ENCODE results near the gene UTP25. TPM values are rescaled to one million over a fixed set of nuclear protein-coding genes. Genes with fewer than 3 reads are reported as not detected.

The UTP25 gene
- total and polyA plus RNA-seq, 2 of the 4 experiments (the other 2 are of a cell fraction), result 7.1 to 17.4 TPM

GRCh38 chr1:209839875-209840546 is 12.2 kb downstream of the UTP25 start (continued):
- TF ChIP-seq, protein P1, sequence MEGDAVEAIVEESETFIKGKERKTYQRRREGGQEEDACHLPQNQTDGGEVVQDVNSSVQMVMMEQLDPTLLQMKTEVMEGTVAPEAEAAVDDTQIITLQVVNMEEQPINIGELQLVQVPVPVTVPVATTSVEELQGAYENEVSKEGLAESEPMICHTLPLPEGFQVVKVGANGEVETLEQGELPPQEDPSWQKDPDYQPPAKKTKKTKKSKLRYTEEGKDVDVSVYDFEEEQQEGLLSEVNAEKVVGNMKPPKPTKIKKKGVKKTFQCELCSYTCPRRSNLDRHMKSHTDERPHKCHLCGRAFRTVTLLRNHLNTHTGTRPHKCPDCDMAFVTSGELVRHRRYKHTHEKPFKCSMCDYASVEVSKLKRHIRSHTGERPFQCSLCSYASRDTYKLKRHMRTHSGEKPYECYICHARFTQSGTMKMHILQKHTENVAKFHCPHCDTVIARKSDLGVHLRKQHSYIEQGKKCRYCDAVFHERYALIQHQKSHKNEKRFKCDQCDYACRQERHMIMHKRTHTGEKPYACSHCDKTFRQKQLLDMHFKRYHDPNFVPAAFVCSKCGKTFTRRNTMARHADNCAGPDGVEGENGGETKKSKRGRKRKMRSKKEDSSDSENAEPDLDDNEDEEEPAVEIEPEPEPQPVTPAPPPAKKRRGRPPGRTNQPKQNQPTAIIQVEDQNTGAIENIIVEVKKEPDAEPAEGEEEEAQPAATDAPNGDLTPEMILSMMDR (conservative IDR thresholded peaks at IDR 0.05; ENCODE audit: low read depth, low read length), result no peak

DNA sequence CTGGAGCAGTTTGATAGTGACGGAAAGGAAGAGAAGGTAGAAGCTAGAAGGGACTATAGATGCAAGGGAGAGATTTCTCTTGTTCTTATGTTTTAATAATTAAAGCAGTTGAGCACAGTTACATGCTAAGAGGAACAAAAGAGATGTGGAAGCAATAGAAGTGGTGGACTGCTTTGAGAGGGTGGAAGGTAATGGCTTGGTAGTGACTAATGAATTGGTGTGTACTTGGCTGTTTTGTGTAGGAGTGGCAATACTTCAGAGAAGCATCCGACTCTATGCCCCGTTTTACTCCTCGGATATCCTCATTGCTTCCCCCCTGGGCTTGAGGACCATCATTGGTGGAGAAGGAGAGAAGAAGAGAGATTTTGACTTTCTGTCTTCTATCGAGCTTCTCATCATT is 12.8 kb downstream of the UTP25 start:
- intact Hi-C loops (cut with micrococcal nuclease), result loop anchor here (1.0 kb wide), 1 partner anchor 12 kb away; no protein-coding TSS in a partner anchor
- CTCF ChIA-PET, result interaction anchor here (1.1 to 1.9 kb wide), 3 partner anchors 13 to 19 kb away, joined by 5 to 8 read pairs (median 6); partner anchors contain the start of gene UTP25
- TF ChIP-seq, protein P2, sequence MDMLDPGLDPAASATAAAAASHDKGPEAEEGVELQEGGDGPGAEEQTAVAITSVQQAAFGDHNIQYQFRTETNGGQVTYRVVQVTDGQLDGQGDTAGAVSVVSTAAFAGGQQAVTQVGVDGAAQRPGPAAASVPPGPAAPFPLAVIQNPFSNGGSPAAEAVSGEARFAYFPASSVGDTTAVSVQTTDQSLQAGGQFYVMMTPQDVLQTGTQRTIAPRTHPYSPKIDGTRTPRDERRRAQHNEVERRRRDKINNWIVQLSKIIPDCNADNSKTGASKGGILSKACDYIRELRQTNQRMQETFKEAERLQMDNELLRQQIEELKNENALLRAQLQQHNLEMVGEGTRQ (IDR thresholded peaks at IDR 0.05; ENCODE audit: low read depth, low read length), result no peak
- TF ChIP-seq FOS (IDR thresholded peaks at IDR 0.05; ENCODE audit: low read depth, low read length) (no peak), RFX5 (IDR thresholded peaks at IDR 0.05; ENCODE audit: low read depth, low read length) (no peak), SMC3 (IDR thresholded peaks at IDR 0.05; ENCODE audit: low read depth, low read length) (no peak), MXI1 (IDR thresholded peaks at IDR 0.05; ENCODE audit: borderline replicate concordance, low read depth, low read length) (no peak), POLR2A (IDR thresholded peaks at IDR 0.05; ENCODE audit: low read depth, low read length) (no peak), MAFK (IDR thresholded peaks at IDR 0.05; ENCODE audit: low read depth, low read length) (no peak), RAD21 (IDR thresholded peaks at IDR 0.05; ENCODE audit: low read length) (no peak), NFE2L2 (IDR thresholded peaks at IDR 0.05; ENCODE audit: low read depth, low read length) (no peak), CEBPB (IDR thresholded peaks at IDR 0.05; ENCODE audit: low read depth, low read length) (no peak), MAZ (IDR thresholded peaks at IDR 0.05; ENCODE audit: borderline replicate concordance, low read depth, low read length) (no peak)
- TF ChIP-seq, protein P3, sequence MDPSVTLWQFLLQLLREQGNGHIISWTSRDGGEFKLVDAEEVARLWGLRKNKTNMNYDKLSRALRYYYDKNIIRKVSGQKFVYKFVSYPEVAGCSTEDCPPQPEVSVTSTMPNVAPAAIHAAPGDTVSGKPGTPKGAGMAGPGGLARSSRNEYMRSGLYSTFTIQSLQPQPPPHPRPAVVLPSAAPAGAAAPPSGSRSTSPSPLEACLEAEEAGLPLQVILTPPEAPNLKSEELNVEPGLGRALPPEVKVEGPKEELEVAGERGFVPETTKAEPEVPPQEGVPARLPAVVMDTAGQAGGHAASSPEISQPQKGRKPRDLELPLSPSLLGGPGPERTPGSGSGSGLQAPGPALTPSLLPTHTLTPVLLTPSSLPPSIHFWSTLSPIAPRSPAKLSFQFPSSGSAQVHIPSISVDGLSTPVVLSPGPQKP (IDR thresholded peaks at IDR 0.05; ENCODE audit: borderline replicate concordance, low read depth, low read length), result no peak

More for the DNA sequence above, 12.8 kb downstream of the UTP25 start:
- Histone ChIP-seq H2BK20ac (ENCODE audit: low read depth, low read length) (peak overlapping the region; percentile 87), H2BK15ac (ENCODE audit: low read depth, low read length) (peak overlapping the region; percentile 77), H4K91ac (ENCODE audit: insufficient read depth, low read depth, low read length) (peak overlapping the region; percentile 84), H3K4me1 (ENCODE audit: control insufficient read depth, insufficient read depth, low read length) (peaks cover 18% of the 10 kb centered on the region), H2BK120ac (ENCODE audit: low read depth, low read length) (peak overlapping the region; percentile 98), H3K9ac (ENCODE audit: low read depth, low read length) (peak overlapping the region; percentile 55), H3K9me3 (ENCODE audit: control insufficient read depth, insufficient read depth, low read length) (no peaks in the 10 kb centered on the region), H3K14ac (replicated peaks; ENCODE audit: low read depth, low read length) (peak overlapping the region; percentile 88), H4K5ac (ENCODE audit: low read depth, low read length) (peak overlapping the region; percentile 54), H2BK5ac (ENCODE audit: low read depth, low read length, poor library complexity, severe bottlenecking) (peak overlapping the region; percentile 94), H3K27ac (ENCODE audit: insufficient read depth, low read length) (peak overlapping the region; percentile 89), H3K27me3 (ENCODE audit: control insufficient read depth, insufficient read depth, low read length) (no peaks in the 10 kb centered on the region), H3K18ac (ENCODE audit: low read depth, low read length) (peak overlapping the region; percentile 84), H2AFZ (replicated peaks; ENCODE audit: low read length, poor library complexity) (no peak overlapping the region), H4K8ac (ENCODE audit: low read depth in 2 of 2, low read length in 2 of 2) (peak overlapping the region; percentile 85), H3K4me3 (ENCODE audit: insufficient read depth, low read depth, low read length) (no peak overlapping the region), H2AK5ac (ENCODE audit: low read depth, low read length) (peak overlapping the region; percentile 87), H3K79me1 (ENCODE audit: low read depth in 1 of 2, low read length in 2 of 2) (peaks cover 45 to 61% of the 10 kb centered on the region in 2 experiments), H3K4me2 (ENCODE audit: low read depth, low read length) (peak overlapping the region; percentile 83; the same call in 1 of the 2 replicates), H3K56ac (ENCODE audit: extremely low read depth, insufficient read depth, low read length) (peak overlapping the region; percentile 91), H3K4ac (ENCODE audit: low read depth, low read length) (peak overlapping the region; percentile 91), H3K36me3 (ENCODE audit: control insufficient read depth, insufficient read depth, low read length) (peaks cover 43% of the 10 kb centered on the region), H4K20me1 (ENCODE audit: insufficient read depth, low read length) (no peaks in the 10 kb centered on the region), H2AK9ac (replicated peaks; ENCODE audit: low read depth, low read length, poor library complexity) (peak overlapping the region; percentile 22), H3K23ac (ENCODE audit: low read depth, low read length) (peak overlapping the region; percentile 84), H3K9me1 (ENCODE audit: insufficient read depth, low read length) (peaks cover 28% of the 10 kb centered on the region)
- no TSS peak for BruUV-seq (replicated peaks)
- DNase-seq, result no peak
- dilution Hi-C loops (cut with HindIII; ENCODE audit: low sequenced_read_pairs, unreplicated experiment), result no loop called here
- POLR2A ChIA-PET (ENCODE audit: unreplicated experiment), result no interaction called here
- in situ Hi-C loops (cut with MboI; ENCODE audit: low sequenced_read_pairs), result no loop called here
- 80% methylated on average over 2 of the region's 5 CpGs; no CpG with 5 or more reads in 1 of the 2 experiments for WGBS, 2 experiments (ENCODE audit: extremely low coverage in 2 of 2, insufficient read length in 1 of 2)
- ATAC-seq (ENCODE audit: low read depth), result no peak; the same call in 1 of the 2 replicates
